22Rv1 (cell line): ENCODE results near the gene ZNF497.

Experiments used
- CTCF ChIP-seq: fragments of 450-650 bp; IDR thresholded peaks from 2 replicates; pipeline ENCODE4 v1.5.1; 2017; ENCODE audit warnings: mild to moderate bottlenecking
- ZFX ChIP-seq: fragments of 450-650 bp; IDR thresholded peaks from 2 replicates; pipeline ENCODE4 v1.6.1; 2017; ENCODE audit warnings: antibody characterized with exemption, borderline replicate concordance

GRCh38 chr19:58361900-58362271 lies 665 bp downstream of the ZNF497 start:
- TF ChIP-seq ZFX (no peak), CTCF (no peak)
